PC-9 (cell line): ENCODE results near the gene ZFX. TPM values are rescaled to one million over a fixed set of nuclear protein-coding genes. Genes with fewer than 3 reads are reported as not detected.
A peak's percentile ranks its signal among the peaks of the same experiment; 100 is the strongest.

Experiments used
- BruUV-seq: library from RNA; stranded (reverse); fragments of 400-500 nt; replicated peaks from 2 replicates; lab custom pipeline; 2021; lab: Mats Ljungman, UMichigan
- CTCF ChIA-PET: fragments of 300-600 bp; sonication (Branson Sonifier 250); formaldehyde crosslinking; loops from one replicate; lab custom pipeline; 2022; ENCODE audit warnings: antibody characterized with exemption; lab: Charles Lee
- POLR2A ChIA-PET: fragments of 300-600 bp; sonication (Branson Sonifier 250); formaldehyde crosslinking; loops from one replicate; lab custom pipeline; 2022; ENCODE audit warnings: antibody characterized with exemption; ENCODE audit not compliant: unreplicated experiment; lab: Charles Lee
- DNase-seq, 2 experiments: peaks; one replicate each; pipeline versions ENCODE4 v3.0.0 to v3.0.0-alpha.2; 2015 to 2022; ENCODE audit warnings: mixed read lengths in 1 of 2
- H2AFZ ChIP-seq: fragments of 200-600 bp; sonication (generic); 2 replicates; pipeline ENCODE4 v1.8.1; 2017; ENCODE audit warnings: antibody characterized with exemption
- H3F3A ChIP-seq: fragments of 200-600 bp; sonication (generic); 2 replicates; pipeline ENCODE4 v1.8.1; 2017; ENCODE audit warnings: antibody characterized with exemption, mild to moderate bottlenecking, low read depth; ENCODE audit not compliant: insufficient read depth
- H3K27ac ChIP-seq: fragments of 200-600 bp; sonication (generic); 2 replicates; pipeline ENCODE4 v1.6.1; 2016; ENCODE audit warnings: mixed run types
- H3K27me3 ChIP-seq: fragments of 200-600 bp; sonication (generic); 2 replicates; pipeline ENCODE4 v1.6.1; 2016; ENCODE audit warnings: low read depth, mixed run types; ENCODE audit not compliant: insufficient read depth
- H3K36me3 ChIP-seq: fragments of 200-600 bp; sonication (generic); 2 replicates; pipeline ENCODE4 v1.6.1; 2016; ENCODE audit warnings: low read depth, mixed run types
- H3K4me1 ChIP-seq: fragments of 200-600 bp; sonication (generic); replicated peaks from 2 replicates; pipeline ENCODE4 v1.6.1; 2016; ENCODE audit warnings: mixed run types; ENCODE audit not compliant: insufficient read depth
- H3K4me2 ChIP-seq: fragments of 200-600 bp; sonication (generic); 2 replicates; pipeline ENCODE4 v1.6.1; 2017; ENCODE audit warnings: mixed run types
- H3K4me3 ChIP-seq: fragments of 200-600 bp; sonication (generic); 2 replicates; pipeline ENCODE4 v1.6.1; 2016; ENCODE audit warnings: mixed run types
- H3K79me2 ChIP-seq: fragments of 200-600 bp; sonication (generic); 2 replicates; pipeline ENCODE4 v1.6.1; 2017; ENCODE audit warnings: low read depth, mixed run types
- H3K9me2 ChIP-seq: fragments of 200-600 bp; sonication (generic); 2 replicates; pipeline ENCODE4 v1.8.1; 2017; ENCODE audit warnings: mild to moderate bottlenecking; ENCODE audit not compliant: insufficient read depth
- H3K9me3 ChIP-seq: fragments of 200-600 bp; sonication (generic); 2 replicates; pipeline ENCODE4 v1.8.1; 2016; ENCODE audit warnings: low read depth; ENCODE audit not compliant: insufficient read depth
- H4K20me1 ChIP-seq: fragments of 200-600 bp; sonication (generic); 2 replicates; pipeline ENCODE4 v1.8.1; 2017; ENCODE audit not compliant: insufficient read depth
- EZH2 ChIP-seq: fragments of 200-600 bp; sonication (generic); IDR thresholded peaks from 2 replicates; pipeline ENCODE4 v1.8.0; 2017; ENCODE audit warnings: antibody characterized with exemption, low read depth
- intact Hi-C: fragments of 100-400 bp; cut with micrococcal nuclease; formaldehyde crosslinking; loops from one replicate; pipeline ENCODE4 v1.10.0; 2022; ENCODE audit not compliant: unreplicated experiment
- total RNA-seq: library from RNA; stranded (reverse); gene quantifications from 2 replicates; pipeline ENCODE4 v1.2.3, GENCODE V29; 2021
- TF ChIP-seq, protein P1 (sequence below): fragments of 200-600 bp; sonication (generic); conservative IDR thresholded peaks from 2 replicates; pipeline ENCODE4 v1.6.1; 2017; ENCODE audit warnings: mixed run types, antibody characterized with exemption, mild to moderate bottlenecking, moderate library complexity

The ZFX gene
- total RNA-seq, 1 experiment from 2014 or later = 39.6 TPM

- peaks cover 48% of the 10 kb centered on the region for H3F3A ChIP-seq
- peaks cover 6% of the 10 kb centered on the region; the same call in 1 of the 2 replicates for H3K36me3 ChIP-seq
- no peaks in the 10 kb centered on the region for H3K9me3 ChIP-seq
- H3K4me3 ChIP-seq = peak overlapping the region; percentile 90
- no peaks in the 10 kb centered on the region for H3K27me3 ChIP-seq
- H3K79me2 ChIP-seq = peaks cover 66% of the 10 kb centered on the region
- peaks cover 53% of the 10 kb centered on the region for H4K20me1 ChIP-seq
- intact Hi-C loops = loop anchor here (2.0 to 5.0 kb wide), 3 partner anchors 70 to 484 kb away; partner anchors contain the start of genes KLHL15 and PRDX4
- H3K4me1 ChIP-seq = peaks cover 66% of the 10 kb centered on the region
- ChIA-PET POLR2A (no interaction called here), CTCF (no interaction called here)
- peak overlapping the region; percentile 86 for H3K27ac ChIP-seq
- no peak for DNase-seq
- H3K4me2 ChIP-seq = peak overlapping the region; percentile 95
- H3K9me2 ChIP-seq = no peaks in the 10 kb centered on the region
- H2AFZ ChIP-seq = no peak overlapping the region
- no peak for TF ChIP-seq EZH2
- TF ChIP-seq, protein P1, sequence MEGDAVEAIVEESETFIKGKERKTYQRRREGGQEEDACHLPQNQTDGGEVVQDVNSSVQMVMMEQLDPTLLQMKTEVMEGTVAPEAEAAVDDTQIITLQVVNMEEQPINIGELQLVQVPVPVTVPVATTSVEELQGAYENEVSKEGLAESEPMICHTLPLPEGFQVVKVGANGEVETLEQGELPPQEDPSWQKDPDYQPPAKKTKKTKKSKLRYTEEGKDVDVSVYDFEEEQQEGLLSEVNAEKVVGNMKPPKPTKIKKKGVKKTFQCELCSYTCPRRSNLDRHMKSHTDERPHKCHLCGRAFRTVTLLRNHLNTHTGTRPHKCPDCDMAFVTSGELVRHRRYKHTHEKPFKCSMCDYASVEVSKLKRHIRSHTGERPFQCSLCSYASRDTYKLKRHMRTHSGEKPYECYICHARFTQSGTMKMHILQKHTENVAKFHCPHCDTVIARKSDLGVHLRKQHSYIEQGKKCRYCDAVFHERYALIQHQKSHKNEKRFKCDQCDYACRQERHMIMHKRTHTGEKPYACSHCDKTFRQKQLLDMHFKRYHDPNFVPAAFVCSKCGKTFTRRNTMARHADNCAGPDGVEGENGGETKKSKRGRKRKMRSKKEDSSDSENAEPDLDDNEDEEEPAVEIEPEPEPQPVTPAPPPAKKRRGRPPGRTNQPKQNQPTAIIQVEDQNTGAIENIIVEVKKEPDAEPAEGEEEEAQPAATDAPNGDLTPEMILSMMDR = no peak
- TSS peak; percentile 20 for BruUV-seq
Measured at GRCh38 chrX:24150898-24151297, 1.4 kb downstream of the ZFX start.

GRCh38 chrX:24151513-24151912 is 2.0 kb downstream of the ZFX start:
- no peaks in the 10 kb centered on the region for H3K9me3 ChIP-seq
- H3K27ac ChIP-seq = 0 out of 2 replicates have a peak overlapping the region, but pooled peaks have one; percentile 86
- ChIA-PET POLR2A (no interaction called here), CTCF (no interaction called here)
- H3K4me1 ChIP-seq = peaks cover 60% of the 10 kb centered on the region
- H3K79me2 ChIP-seq = peaks cover 72% of the 10 kb centered on the region
- no TSS peak for BruUV-seq
- no peaks in the 10 kb centered on the region for H3K27me3 ChIP-seq
- peaks cover 59% of the 10 kb centered on the region for H4K20me1 ChIP-seq
- no peaks in the 10 kb centered on the region for H3K9me2 ChIP-seq
- DNase-seq = no peak
- peak overlapping the region; percentile 95 for H3K4me2 ChIP-seq
- peak overlapping the region; percentile 90; the same call in 1 of the 2 replicates for H3K4me3 ChIP-seq
- intact Hi-C loops = loop anchor here (2.0 to 5.0 kb wide), 3 partner anchors 71 to 484 kb away; partner anchors contain the start of genes KLHL15 and PRDX4
- H2AFZ ChIP-seq = no peak overlapping the region
- peaks cover 43% of the 10 kb centered on the region for H3F3A ChIP-seq
- TF ChIP-seq EZH2 = no peak
- TF ChIP-seq, protein P1 = no peak
- peaks cover 9% of the 10 kb centered on the region; the same call in 1 of the 2 replicates for H3K36me3 ChIP-seq

DNA sequence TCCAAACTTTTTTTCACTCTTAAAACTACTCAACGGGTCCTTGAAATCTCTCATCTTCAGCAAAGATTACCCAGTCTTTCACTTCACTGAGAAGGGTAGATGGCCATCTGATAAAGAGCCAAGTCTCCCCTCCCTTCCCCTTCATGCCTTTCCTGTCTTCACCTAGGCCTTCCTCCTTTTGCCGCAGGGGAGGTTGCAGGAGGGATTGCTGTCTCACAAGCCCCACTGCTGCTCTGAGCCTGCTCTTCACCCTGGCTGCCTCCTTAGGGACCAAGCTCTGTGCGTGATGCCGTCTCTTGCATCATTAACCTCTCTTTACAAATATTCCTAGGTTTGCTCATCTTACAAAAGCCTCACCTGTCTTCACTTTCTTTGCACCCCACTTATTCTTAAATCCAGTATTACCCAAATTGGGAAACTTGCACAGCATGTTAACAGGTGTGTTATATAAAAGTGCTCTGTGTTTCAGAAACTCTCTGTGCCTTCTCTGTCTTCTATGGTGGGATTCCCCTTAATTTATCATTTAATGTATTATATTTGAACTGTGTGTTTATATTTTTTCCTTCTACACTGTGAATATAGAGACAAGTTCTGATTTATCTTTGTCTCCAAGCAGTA is 3.8 kb downstream of the ZFX start:
- Histone ChIP-seq H3K9me3 (no peaks in the 10 kb centered on the region), H3K36me3 (peaks cover 9% of the 10 kb centered on the region; the same call in 1 of the 2 replicates), H3K9me2 (no peaks in the 10 kb centered on the region), H3K4me1 (peaks cover 42% of the 10 kb centered on the region), H2AFZ (no peak overlapping the region), H3K27me3 (no peaks in the 10 kb centered on the region), H3K4me3 (peak overlapping the region; percentile 24; the same call in 1 of the 2 replicates), H3K79me2 (peaks cover 86% of the 10 kb centered on the region), H3K4me2 (peak overlapping the region; percentile 95), H3K27ac (peak overlapping the region; percentile 55), H4K20me1 (peaks cover 77% of the 10 kb centered on the region), H3F3A (peaks cover 38% of the 10 kb centered on the region)
- no TSS peak for BruUV-seq
- TF ChIP-seq EZH2 = no peak
- ChIA-PET CTCF (no interaction called here), POLR2A (no interaction called here)
- DNase-seq = peak; percentile 54
- intact Hi-C loops = loop anchor here (5.0 kb wide), 2 partner anchors 126 to 486 kb away; partner anchors contain the start of genes KLHL15 and PRDX4
